HCT116 (cell line): ENCODE results near the gene RPS16. TPM values are rescaled to one million over a fixed set of nuclear protein-coding genes. Genes with fewer than 3 reads are reported as not detected.

ENCODE experiments used
- ATAC-seq: fragments of 200-7000 bp; cut with Tn5 transposase; 2 replicates; pipeline ENCODE4 v1.9.1; 2020; ENCODE audit warnings: mild to moderate bottlenecking, moderate library complexity
- BruUV-seq: library from RNA; stranded (reverse); fragments of 400-500 nt; replicated peaks from 2 replicates; lab custom pipeline; 2021; lab: Mats Ljungman, UMichigan
- CTCF ChIA-PET: fragments of 300-600 bp; sonication (Branson Sonifier 250); formaldehyde crosslinking; loops from one replicate; lab custom pipeline; 2021; ENCODE audit warnings: antibody characterized with exemption; lab: Charles Lee
- POLR2A ChIA-PET: fragments of 300-600, 350-600 bp; sonication (Branson Sonifier 250); formaldehyde crosslinking; loops from one replicate; lab custom pipeline; 2021; ENCODE audit warnings: antibody characterized with exemption; lab: Charles Lee
- RAD21 ChIA-PET, 2 experiments: fragments of 300-600 bp; sonication (Branson Sonifier 250); formaldehyde crosslinking; loops; one replicate each; lab custom pipeline; 2023; ENCODE audit warnings: low total read pairs in 2 of 2; ENCODE audit not compliant: uncharacterized antibody in 2 of 2, unreplicated experiment in 2 of 2, low non-redundant PET in 1 of 2; lab: Charles Lee
- DNase-seq: peaks from one replicate; pipeline ENCODE4 v3.0.0-alpha.2; 2010; ENCODE audit warnings: low read depth, low spot score
- H2AFZ ChIP-seq: fragments of 200-600 bp; shearing (Covaris generic), sonication (generic); 2 replicates; pipeline ENCODE4 v1.6.1; 2017; ENCODE audit warnings: low read depth, mixed run types, mixed read lengths, antibody characterized with exemption, low read length; ENCODE audit not compliant: poor library complexity, severe bottlenecking
- H3K27ac ChIP-seq: 2 replicates; pipeline ENCODE4 v1.5.1; 2012; ENCODE audit warnings: low read depth, low read length
- H3K27me3 ChIP-seq: fragments of 200-600 bp; sonication (generic); 2 replicates; pipeline ENCODE4 v1.6.1; 2016; ENCODE audit warnings: mixed run types, low read length, mixed read lengths; ENCODE audit not compliant: insufficient read depth
- H3K36me3 ChIP-seq, 2 experiments: fragments of 200-500 bp in 1 of 2; fragments of 200-600 bp in 1 of 2; sonication (Bioruptor generic) in 1 of 2; sonication (generic) in 1 of 2; 2 replicates each; pipeline versions ENCODE4 v1.5.1 to v1.6.1; 2014 to 2016; ENCODE audit warnings: low read length in 2 of 2, inconsistent platforms in 1 of 2, mixed read lengths in 1 of 2, mixed run types in 1 of 2; ENCODE audit not compliant: insufficient read depth in 2 of 2, control insufficient read depth in 1 of 2
- H3K4me1 ChIP-seq, 2 experiments: fragments of 200-600 bp in 1 of 2; sonication (generic) in 1 of 2; 2 replicates each; pipeline versions ENCODE4 v1.5.1 to v1.6.1; 2012 to 2017; ENCODE audit warnings: low read length in 2 of 2, inconsistent platforms in 1 of 2, mild to moderate bottlenecking in 1 of 2, mixed read lengths in 1 of 2, mixed run types in 1 of 2, moderate library complexity in 1 of 2; ENCODE audit not compliant: insufficient read depth in 2 of 2, control insufficient read depth in 1 of 2
- H3K4me2 ChIP-seq: fragments of 200-600 bp; sonication (generic); 2 replicates; pipeline ENCODE4 v1.6.1; 2017; ENCODE audit warnings: mixed run types, low read length, mixed read lengths
- H3K4me3 ChIP-seq, 2 experiments: fragments of 200-600 bp in 1 of 2; sonication (generic) in 1 of 2; replicated peaks in 1 of 2; 2 replicates each; pipeline ENCODE4 v1.5.1; 2011 to 2016; ENCODE audit warnings: low read length in 2 of 2, control low read depth in 1 of 2, low read depth in 1 of 2, mild to moderate bottlenecking in 1 of 2, mixed read lengths in 1 of 2, mixed run types in 1 of 2
- H3K79me2 ChIP-seq: fragments of 200-600 bp; sonication (generic); 2 replicates; pipeline ENCODE4 v1.6.1; 2017; ENCODE audit warnings: mild to moderate bottlenecking, mixed run types, low read length, moderate library complexity, mixed read lengths; ENCODE audit not compliant: insufficient read depth
- H3K9ac ChIP-seq: fragments of 200-600 bp; sonication (generic); 2 replicates; pipeline ENCODE4 v1.6.1; 2016; ENCODE audit warnings: low read length, mixed read lengths
- H3K9me2 ChIP-seq: fragments of 200-600 bp; sonication (generic), shearing (Covaris generic); 2 replicates; pipeline ENCODE4 v1.6.1; 2017; ENCODE audit warnings: mixed run types, mild to moderate bottlenecking, moderate library complexity; ENCODE audit not compliant: insufficient read depth
- H3K9me3 ChIP-seq, 2 experiments: fragments of 200-500 bp in 1 of 2; fragments of 200-600 bp in 1 of 2; sonication (Bioruptor generic) in 1 of 2; sonication (generic) in 1 of 2; 2 replicates each; pipeline ENCODE4 v1.6.1; 2014 to 2017; ENCODE audit warnings: low read length in 2 of 2, mixed read lengths in 2 of 2, inconsistent platforms in 1 of 2, low read depth in 1 of 2, mild to moderate bottlenecking in 1 of 2, mixed run types in 1 of 2, moderate library complexity in 1 of 2; ENCODE audit not compliant: control insufficient read depth in 1 of 2, insufficient read depth in 1 of 2
- H4K20me1 ChIP-seq: fragments of 200-600 bp; sonication (generic), shearing (Covaris generic); 2 replicates; pipeline ENCODE4 v1.6.1; 2017; ENCODE audit warnings: mixed run types, mild to moderate bottlenecking, moderate library complexity; ENCODE audit not compliant: insufficient read depth
- JUND ChIP-seq: IDR thresholded peaks from 2 replicates; pipeline ENCODE4 v1.6.1; 2012
- POLR2AphosphoS5 ChIP-seq: IDR thresholded peaks from 2 replicates; pipeline ENCODE4 v1.6.1; 2011; ENCODE audit warnings: mild to moderate bottlenecking, low read depth, low read length, moderate library complexity
- YY1 ChIP-seq: IDR thresholded peaks from 2 replicates; pipeline ENCODE4 v1.6.1; 2011; ENCODE audit warnings: low read length, low read depth, moderate library complexity, mild to moderate bottlenecking; ENCODE audit not compliant: insufficient replicate concordance; ENCODE audit errors: extremely low read depth
- ZNF274 ChIP-seq: fragments of 200-500 bp; sonication (Bioruptor generic); IDR thresholded peaks from 2 replicates; pipeline ENCODE4 v1.6.1; 2014; ENCODE audit warnings: mild to moderate bottlenecking, low read depth, low read length, inconsistent platforms
- intact Hi-C: fragments of 100-400 bp; cut with micrococcal nuclease; formaldehyde crosslinking; loops from 2 replicates; pipeline ENCODE4 v1.10.0; 2022
- total RNA-seq: library from RNA; stranded (reverse); gene quantifications from one replicate; pipeline ENCODE4 v1.2.1, GENCODE V29; 2021; ENCODE audit not compliant: unreplicated experiment
- TF ChIP-seq, protein P1 (sequence below): IDR thresholded peaks from 2 replicates; pipeline ENCODE4 v1.6.1; 2012; ENCODE audit warnings: low read depth

The RPS16 gene
- total RNA-seq, 1 experiment from 2014 or later, result 3,365 TPM

- peak; percentile 36; the same call in 1 of the 2 replicates for TF ChIP-seq POLR2AphosphoS5
- no peak for TF ChIP-seq JUND
- Histone ChIP-seq H3K9me3 (no peaks in the 10 kb centered on the region), H3K36me3 (peaks cover 2 to 12% of the 10 kb centered on the region in 2 experiments; a peak in 1 of 4 replicates), H2AFZ (no peak overlapping the region), H3K4me3 (peak overlapping the region; percentile 90 to 98), H3K9ac (peak overlapping the region; percentile 97), H3K27me3 (no peaks in the 10 kb centered on the region), H3K27ac (peak overlapping the region; percentile 100), H3K4me1 (peaks cover 49 to 86% of the 10 kb centered on the region in 2 experiments), H3K79me2 (peaks cover 38% of the 10 kb centered on the region), H4K20me1 (peaks cover 5% of the 10 kb centered on the region; the same call in 1 of the 2 replicates), H3K9me2 (no peaks in the 10 kb centered on the region), H3K4me2 (peak overlapping the region; percentile 92)
- ChIA-PET RAD21 (interaction anchor here (0.7 to 0.8 kb wide), 3 partner anchors 10 to 1225 kb away, joined by 3 to 5 read pairs (median 4); no protein-coding TSS in a partner anchor), CTCF (interaction anchor here (1.0 to 2.4 kb wide), 2 partner anchors 11 to 32 kb away, joined by 5 to 15 read pairs; no protein-coding TSS in a partner anchor), POLR2A (interaction anchor here (0.8 to 4.1 kb wide), 11 partner anchors 8 to 67 kb away, joined by 3 to 57 read pairs (median 4); partner anchors contain the start of genes MED29, PAF1, RPS16 and SAMD4B)
- intact Hi-C loops, result no loop called here
- TSS peak; percentile 78 for BruUV-seq
- ATAC-seq (no peak), DNase-seq (peak; percentile 68)
Observed at GRCh38 chr19:39408392-39409207, 27.1 kb downstream of the RPS16 start.

DNA sequence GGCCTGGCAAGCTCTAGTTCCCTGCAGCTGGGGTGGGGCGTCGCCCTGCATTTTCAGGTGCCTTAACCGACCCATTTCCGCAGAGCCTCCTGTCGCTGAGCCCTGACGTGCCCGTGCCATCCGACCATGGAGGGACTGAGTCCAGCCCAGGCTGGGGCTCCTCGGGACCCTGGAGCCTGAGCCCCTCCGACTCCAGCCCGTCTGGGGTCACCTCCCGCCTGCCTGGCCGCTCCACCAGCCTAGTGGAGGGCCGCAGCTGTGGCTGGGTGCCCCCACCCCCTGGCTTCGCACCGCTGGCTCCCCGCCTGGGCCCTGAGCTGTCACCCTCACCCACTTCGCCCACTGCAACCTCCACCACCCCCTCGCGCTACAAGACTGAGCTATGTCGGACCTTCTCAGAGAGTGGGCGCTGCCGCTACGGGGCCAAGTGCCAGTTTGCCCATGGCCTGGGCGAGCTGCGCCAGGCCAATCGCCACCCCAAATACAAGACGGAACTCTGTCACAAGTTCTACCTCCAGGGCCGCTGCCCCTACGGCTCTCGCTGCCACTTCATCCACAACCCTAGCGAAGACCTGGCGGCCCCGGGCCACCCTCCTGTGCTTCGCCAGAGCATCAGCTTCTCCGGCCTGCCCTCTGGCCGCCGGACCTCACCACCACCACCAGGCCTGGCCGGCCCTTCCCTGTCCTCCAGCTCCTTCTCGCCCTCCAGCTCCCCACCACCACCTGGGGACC, 27.9 kb downstream of the RPS16 start:
- Histone ChIP-seq H3K4me1 (peaks cover 47 to 86% of the 10 kb centered on the region in 2 experiments), H3K79me2 (peaks cover 38% of the 10 kb centered on the region), H4K20me1 (peaks cover 5% of the 10 kb centered on the region; the same call in 1 of the 2 replicates), H3K27me3 (no peaks in the 10 kb centered on the region), H3K36me3 (peaks cover 2 to 12% of the 10 kb centered on the region in 2 experiments; a peak in 1 of 4 replicates), H3K4me3 (peak overlapping the region; percentile 90 to 98), H3K9ac (peak overlapping the region; percentile 97), H3K9me2 (no peaks in the 10 kb centered on the region), H3K9me3 (no peaks in the 10 kb centered on the region), H3K4me2 (peak overlapping the region; percentile 92), H3K27ac (peak overlapping the region; percentile 100), H2AFZ (no peak overlapping the region)
- DNase-seq (no peak), ATAC-seq (no peak)
- POLR2A ChIA-PET, result interaction anchor here (0.8 to 4.1 kb wide), 6 partner anchors 10 to 28 kb away, joined by 3 to 57 read pairs (median 10); partner anchors contain the start of genes MED29, PAF1 and RPS16
- RAD21 ChIA-PET, result interaction anchor here (0.6 to 0.7 kb wide), 2 partner anchors 10 to 16 kb away, joined by 4 read pairs; partner anchors contain the start of gene MED29 (in 1 of the 2)
- intact Hi-C loops, result no loop called here
- TF ChIP-seq, protein P1, sequence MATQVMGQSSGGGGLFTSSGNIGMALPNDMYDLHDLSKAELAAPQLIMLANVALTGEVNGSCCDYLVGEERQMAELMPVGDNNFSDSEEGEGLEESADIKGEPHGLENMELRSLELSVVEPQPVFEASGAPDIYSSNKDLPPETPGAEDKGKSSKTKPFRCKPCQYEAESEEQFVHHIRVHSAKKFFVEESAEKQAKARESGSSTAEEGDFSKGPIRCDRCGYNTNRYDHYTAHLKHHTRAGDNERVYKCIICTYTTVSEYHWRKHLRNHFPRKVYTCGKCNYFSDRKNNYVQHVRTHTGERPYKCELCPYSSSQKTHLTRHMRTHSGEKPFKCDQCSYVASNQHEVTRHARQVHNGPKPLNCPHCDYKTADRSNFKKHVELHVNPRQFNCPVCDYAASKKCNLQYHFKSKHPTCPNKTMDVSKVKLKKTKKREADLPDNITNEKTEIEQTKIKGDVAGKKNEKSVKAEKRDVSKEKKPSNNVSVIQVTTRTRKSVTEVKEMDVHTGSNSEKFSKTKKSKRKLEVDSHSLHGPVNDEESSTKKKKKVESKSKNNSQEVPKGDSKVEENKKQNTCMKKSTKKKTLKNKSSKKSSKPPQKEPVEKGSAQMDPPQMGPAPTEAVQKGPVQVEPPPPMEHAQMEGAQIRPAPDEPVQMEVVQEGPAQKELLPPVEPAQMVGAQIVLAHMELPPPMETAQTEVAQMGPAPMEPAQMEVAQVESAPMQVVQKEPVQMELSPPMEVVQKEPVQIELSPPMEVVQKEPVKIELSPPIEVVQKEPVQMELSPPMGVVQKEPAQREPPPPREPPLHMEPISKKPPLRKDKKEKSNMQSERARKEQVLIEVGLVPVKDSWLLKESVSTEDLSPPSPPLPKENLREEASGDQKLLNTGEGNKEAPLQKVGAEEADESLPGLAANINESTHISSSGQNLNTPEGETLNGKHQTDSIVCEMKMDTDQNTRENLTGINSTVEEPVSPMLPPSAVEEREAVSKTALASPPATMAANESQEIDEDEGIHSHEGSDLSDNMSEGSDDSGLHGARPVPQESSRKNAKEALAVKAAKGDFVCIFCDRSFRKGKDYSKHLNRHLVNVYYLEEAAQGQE, result no peak
- no peak for TF ChIP-seq YY1
- TF ChIP-seq ZNF274, result no peak
- peak; percentile 63 for TF ChIP-seq POLR2AphosphoS5
- no TSS peak for BruUV-seq
- CTCF ChIA-PET, result interaction anchor here (2.4 kb wide), 1 partner anchor 10 kb away, joined by 15 read pairs; no protein-coding TSS in a partner anchor
